Measurements from ENCODE around the gene TMF1. TPM values are rescaled to one million over a fixed set of nuclear protein-coding genes. Genes with fewer than 3 reads are reported as not detected.
A peak's percentile ranks its signal among the peaks of the same experiment; 100 is the strongest.

TMF1 gene
- total RNA-seq, 1 donor from 2014 or later, result 24.4 TPM

GRCh38 chr3:69088063-69088462, 35.9 kb upstream of the TMF1 start:
- Mint-ChIP-seq H3K4me3 (no peak overlapping the region), H3K27me3 (ENCODE audit: insufficient read depth, low read depth) (peaks cover 2% of the 10 kb centered on the region), H3K36me3 (peaks cover 2% of the 10 kb centered on the region), H3K4me1 (peaks cover 48% of the 10 kb centered on the region), H3K9me3 (no peaks in the 10 kb centered on the region), H3K27ac (no peak overlapping the region)
- Histone ChIP-seq H3K9ac (no peak overlapping the region), H3K36me3 (no peaks in the 10 kb centered on the region), H2AFZ (replicated peaks) (no peak overlapping the region), H3K27me3 (no peaks in the 10 kb centered on the region), H3K4me1 (peaks cover 25% of the 10 kb centered on the region), H3K9me3 (ENCODE audit: low read depth) (no peaks in the 10 kb centered on the region), H3K27ac (no peak overlapping the region), H4K20me1 (ENCODE audit: low read depth) (no peaks in the 10 kb centered on the region), H3K79me2 (ENCODE audit: low read depth) (peaks cover 27% of the 10 kb centered on the region), H3F3A (ENCODE audit: low read depth) (peaks cover 6% of the 10 kb centered on the region), H3K4me3 (no peak overlapping the region), H3K4me2 (no peak overlapping the region)
- no peak for DNase-seq (ENCODE audit: low spot score)
- TF ChIP-seq EZH2 (IDR thresholded peaks at IDR 0.05), result no peak
- no peak for TF ChIP-seq CTCF (IDR thresholded peaks at IDR 0.05)
- TF ChIP-seq EZH2phosphoT487 (IDR thresholded peaks at IDR 0.05), result no peak

DNA sequence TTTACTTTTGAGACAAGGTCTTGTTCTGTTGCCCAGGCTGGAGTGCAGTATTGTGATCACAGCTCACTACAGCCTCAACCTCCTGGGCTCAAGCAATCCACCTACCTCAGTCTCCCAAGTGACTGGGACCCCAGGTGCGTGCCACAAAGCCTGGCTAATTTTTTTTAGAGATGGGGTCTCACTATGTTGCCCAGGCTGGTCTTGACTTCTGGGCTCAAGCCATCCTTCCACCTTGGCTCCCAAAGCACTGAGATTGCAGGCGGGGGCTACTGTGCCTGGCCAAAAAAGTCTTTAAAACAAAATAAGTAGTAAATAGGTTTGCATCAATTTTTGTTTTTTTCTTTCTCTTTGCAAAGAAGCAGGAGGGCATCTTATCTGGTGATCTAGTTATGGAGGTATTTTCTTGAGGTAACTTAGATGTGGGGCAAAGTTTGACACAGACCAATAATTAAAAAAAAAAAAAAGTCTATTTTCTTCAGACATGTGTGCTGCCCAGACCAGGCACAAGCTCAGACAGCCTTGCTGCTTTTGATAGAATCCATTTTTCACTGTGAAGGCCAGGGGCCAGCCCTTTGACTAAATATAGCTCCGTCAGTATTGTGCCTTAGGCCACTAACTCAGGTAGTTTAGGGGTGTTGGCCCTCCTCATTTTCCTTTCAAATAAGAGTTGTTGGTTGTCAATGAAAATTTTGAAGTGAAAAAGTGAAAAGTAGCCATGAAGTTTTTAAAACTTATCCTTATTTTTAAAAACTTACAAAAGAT, 35.1 kb upstream of the TMF1 start:
- Mint-ChIP-seq H3K36me3 (peaks cover 2% of the 10 kb centered on the region), H3K4me1 (peaks cover 53% of the 10 kb centered on the region), H3K4me3 (no peak overlapping the region), H3K27ac (no peak overlapping the region), H3K9me3 (no peaks in the 10 kb centered on the region), H3K27me3 (ENCODE audit: insufficient read depth, low read depth) (peaks cover 2% of the 10 kb centered on the region)
- no peak for TF ChIP-seq EZH2phosphoT487 (IDR thresholded peaks at IDR 0.05)
- no peak for TF ChIP-seq CTCF (IDR thresholded peaks at IDR 0.05)
- no peak for TF ChIP-seq EZH2 (IDR thresholded peaks at IDR 0.05)
- H3K4me3 ChIP-seq, result no peak overlapping the region
- no peaks in the 10 kb centered on the region for H3K27me3 ChIP-seq
- H3K4me2 ChIP-seq, result no peak overlapping the region
- H2AFZ ChIP-seq (replicated peaks), result no peak overlapping the region
- no peaks in the 10 kb centered on the region for H3K36me3 ChIP-seq
- H4K20me1 ChIP-seq (ENCODE audit: low read depth), result no peaks in the 10 kb centered on the region
- no peak overlapping the region for H3K27ac ChIP-seq
- H3K9me3 ChIP-seq (ENCODE audit: low read depth), result no peaks in the 10 kb centered on the region
- no peak overlapping the region for H3K9ac ChIP-seq
- peaks cover 22% of the 10 kb centered on the region for H3K4me1 ChIP-seq
- DNase-seq (ENCODE audit: low spot score), result no peak
- peaks cover 6% of the 10 kb centered on the region for H3F3A ChIP-seq (ENCODE audit: low read depth)
- peaks cover 23% of the 10 kb centered on the region for H3K79me2 ChIP-seq (ENCODE audit: low read depth)

- H4K20me1 ChIP-seq (ENCODE audit: low read depth), result no peaks in the 10 kb centered on the region
- peaks cover 5% of the 10 kb centered on the region for H3K27me3 Mint-ChIP-seq (ENCODE audit: insufficient read depth, low read depth)
- no peaks in the 10 kb centered on the region for H3K27me3 ChIP-seq
- peaks cover 2% of the 10 kb centered on the region for H3K36me3 Mint-ChIP-seq
- no peak overlapping the region for H2AFZ ChIP-seq (replicated peaks)
- DNase-seq (ENCODE audit: low spot score), result peak; percentile 13
- peak overlapping the region; percentile 94 for H3K4me3 Mint-ChIP-seq
- H3K36me3 ChIP-seq, result no peaks in the 10 kb centered on the region
- no peaks in the 10 kb centered on the region for H3K9me3 Mint-ChIP-seq
- no peaks in the 10 kb centered on the region for H3K9me3 ChIP-seq (ENCODE audit: low read depth)
- peaks cover 23% of the 10 kb centered on the region for H3K79me2 ChIP-seq (ENCODE audit: low read depth)
- H3K4me1 Mint-ChIP-seq, result peaks cover 57% of the 10 kb centered on the region
- peaks cover 15% of the 10 kb centered on the region for H3K4me1 ChIP-seq
- peak overlapping the region; percentile 84 for H3K4me2 ChIP-seq
- H3K9ac ChIP-seq, result no peak overlapping the region
- no peak overlapping the region for H3K27ac Mint-ChIP-seq
- TF ChIP-seq EZH2 (IDR thresholded peaks at IDR 0.05) (no peak), CTCF (IDR thresholded peaks at IDR 0.05) (no peak)
- peaks cover 6% of the 10 kb centered on the region for H3F3A ChIP-seq (ENCODE audit: low read depth)
- peak overlapping the region; percentile 84 for H3K4me3 ChIP-seq
- no peak overlapping the region for H3K27ac ChIP-seq
Observed at GRCh38 chr3:69085833-69086722, 33.9 kb upstream of the TMF1 start.
